Kidney epithelial cell (primary cell): Measurements from ENCODE around the gene RAD1. TPM values are rescaled to one million over a fixed set of nuclear protein-coding genes. Genes with fewer than 3 reads are reported as not detected.

Experiments used
- DNase-seq: peaks from one replicate; pipeline ENCODE4 v3.0.0-alpha.2; 2010; ENCODE audit warnings: low read depth
- H3K27me3 ChIP-seq: 2 replicates; pipeline ENCODE4 v1.6.0; 2011; ENCODE audit warnings: low read length; ENCODE audit not compliant: control insufficient read depth, insufficient read depth
- H3K36me3 ChIP-seq: 2 replicates; pipeline ENCODE4 v1.5.1; 2011; ENCODE audit warnings: low read length; ENCODE audit not compliant: control insufficient read depth, insufficient read depth
- H3K4me3 ChIP-seq: 2 replicates; pipeline ENCODE4 v1.5.1; 2011; ENCODE audit warnings: low read depth, mild to moderate bottlenecking, control low read depth, low read length
- total RNA-seq: library from RNA; depleted of rRNA; stranded (reverse); fragments of >200 nt; gene quantifications from 2 replicates; pipeline ENCODE4 v1.2.3, GENCODE V29; 2015
- TF ChIP-seq, protein P1 (sequence below): IDR thresholded peaks from 2 replicates; pipeline ENCODE4 v1.5.1; 2011; ENCODE audit warnings: mild to moderate bottlenecking, moderate library complexity, low read length, control low read depth, inconsistent platforms; ENCODE audit not compliant: insufficient read depth, poor library complexity, severe bottlenecking

The RAD1 gene
- total RNA-seq, 1 donor from 2014 or later: 17.9 TPM

DNA sequence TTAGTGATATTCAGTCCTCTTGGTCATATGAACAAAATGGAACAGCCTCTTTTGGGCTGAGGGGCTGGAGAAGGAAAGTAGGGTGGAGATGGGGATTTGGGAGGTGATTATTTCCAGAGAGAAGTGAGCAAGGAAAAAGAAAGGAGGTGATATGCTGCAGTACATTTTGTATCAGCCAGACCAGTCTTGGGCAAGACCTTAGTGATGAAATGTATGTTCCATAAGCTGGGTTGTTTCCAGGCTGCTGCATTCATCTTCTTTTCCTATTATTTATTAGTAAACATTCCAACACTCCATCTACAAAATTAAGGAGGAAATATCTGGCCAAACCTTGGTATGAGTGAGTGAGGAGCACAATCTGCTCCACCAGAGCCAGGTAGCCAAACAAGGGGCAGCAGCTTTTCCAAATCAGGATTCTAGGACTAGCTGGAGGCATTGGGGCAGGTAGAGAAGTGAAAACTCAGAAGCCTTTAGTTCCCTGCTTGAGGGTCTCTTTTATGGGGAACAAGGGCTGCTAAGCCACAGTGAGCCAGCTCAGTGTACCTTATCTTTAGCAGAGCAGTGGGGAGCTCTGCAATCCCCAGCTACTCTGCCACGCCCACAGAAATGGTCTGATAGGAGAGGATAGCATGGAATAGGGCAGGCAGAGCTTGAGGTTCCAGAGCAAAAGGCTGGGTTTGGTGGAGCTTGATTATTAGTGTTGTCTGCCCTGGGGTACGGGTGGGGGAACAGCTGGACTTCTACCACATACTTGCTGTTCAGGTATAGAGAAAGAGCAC lies 19.5 kb downstream of the RAD1 start:
- Histone ChIP-seq H3K36me3 (no peaks in the 10 kb centered on the region), H3K4me3 (no peak overlapping the region), H3K27me3 (no peaks in the 10 kb centered on the region)
- no peak for DNase-seq
- TF ChIP-seq, protein P1, sequence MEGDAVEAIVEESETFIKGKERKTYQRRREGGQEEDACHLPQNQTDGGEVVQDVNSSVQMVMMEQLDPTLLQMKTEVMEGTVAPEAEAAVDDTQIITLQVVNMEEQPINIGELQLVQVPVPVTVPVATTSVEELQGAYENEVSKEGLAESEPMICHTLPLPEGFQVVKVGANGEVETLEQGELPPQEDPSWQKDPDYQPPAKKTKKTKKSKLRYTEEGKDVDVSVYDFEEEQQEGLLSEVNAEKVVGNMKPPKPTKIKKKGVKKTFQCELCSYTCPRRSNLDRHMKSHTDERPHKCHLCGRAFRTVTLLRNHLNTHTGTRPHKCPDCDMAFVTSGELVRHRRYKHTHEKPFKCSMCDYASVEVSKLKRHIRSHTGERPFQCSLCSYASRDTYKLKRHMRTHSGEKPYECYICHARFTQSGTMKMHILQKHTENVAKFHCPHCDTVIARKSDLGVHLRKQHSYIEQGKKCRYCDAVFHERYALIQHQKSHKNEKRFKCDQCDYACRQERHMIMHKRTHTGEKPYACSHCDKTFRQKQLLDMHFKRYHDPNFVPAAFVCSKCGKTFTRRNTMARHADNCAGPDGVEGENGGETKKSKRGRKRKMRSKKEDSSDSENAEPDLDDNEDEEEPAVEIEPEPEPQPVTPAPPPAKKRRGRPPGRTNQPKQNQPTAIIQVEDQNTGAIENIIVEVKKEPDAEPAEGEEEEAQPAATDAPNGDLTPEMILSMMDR: no peak

DNA sequence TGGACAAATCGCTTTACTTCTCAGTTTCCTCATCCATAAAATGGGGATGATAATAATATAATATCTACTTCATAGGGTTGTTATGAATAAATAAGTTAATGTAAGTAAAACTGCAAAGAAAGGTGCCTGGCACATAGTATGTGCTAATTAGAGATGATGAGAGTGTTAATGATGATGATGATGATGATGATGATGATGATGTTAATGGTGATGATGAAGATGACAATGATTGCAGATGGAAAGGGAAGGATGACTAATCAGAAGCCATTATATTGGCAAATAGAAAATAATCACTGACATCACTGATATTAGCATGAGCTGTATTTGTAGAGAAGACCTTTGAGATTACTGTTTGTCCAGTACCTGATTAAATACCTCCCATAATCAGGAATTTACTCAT lies 20.6 kb downstream of the RAD1 start:
- no peaks in the 10 kb centered on the region for H3K27me3 ChIP-seq
- no peak overlapping the region for H3K4me3 ChIP-seq
- no peaks in the 10 kb centered on the region for H3K36me3 ChIP-seq
- no peak for DNase-seq
- TF ChIP-seq, protein P1: no peak

DNA sequence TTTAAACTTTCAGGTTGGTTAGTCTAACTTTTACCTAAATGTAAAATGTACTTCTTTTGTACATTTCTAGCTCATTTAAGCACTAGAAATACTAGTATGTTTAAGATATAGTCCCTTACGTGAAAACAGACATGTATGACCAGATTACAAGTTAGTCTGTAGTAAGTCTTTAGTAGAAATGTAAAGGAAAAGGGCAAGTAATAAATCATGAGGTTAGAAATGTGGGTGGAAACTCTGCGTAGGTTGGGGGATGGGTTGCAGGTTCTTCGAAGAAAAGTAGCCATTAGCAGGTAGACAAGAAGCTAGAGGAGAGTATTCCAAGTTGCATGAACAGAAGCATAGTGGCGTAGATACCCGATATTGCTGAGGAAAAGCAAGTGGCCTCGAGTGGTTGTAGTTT lies 22.9 kb downstream of the RAD1 start:
- H3K4me3 ChIP-seq: no peak overlapping the region
- TF ChIP-seq, protein P1: no peak
- no peak for DNase-seq
- no peaks in the 10 kb centered on the region for H3K36me3 ChIP-seq
- no peaks in the 10 kb centered on the region for H3K27me3 ChIP-seq

DNA sequence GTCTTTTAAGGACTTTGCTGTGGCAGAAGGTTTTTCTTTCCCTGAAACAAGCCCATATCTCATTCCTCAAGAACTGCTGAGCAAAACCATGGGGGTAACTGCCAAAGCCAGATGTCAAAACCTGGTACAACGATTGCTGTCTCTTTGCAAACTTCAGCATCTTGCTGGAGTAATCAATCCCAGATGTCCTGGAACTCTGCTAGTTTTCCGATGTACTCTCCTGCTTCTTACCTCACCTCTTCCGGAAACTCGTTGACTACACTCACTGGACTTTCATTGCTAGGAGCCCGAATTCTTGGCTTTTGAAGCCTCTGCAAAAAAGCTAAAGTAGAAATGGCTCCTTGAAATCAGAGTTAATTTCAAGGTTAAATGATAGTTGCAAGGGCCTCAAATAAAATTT lies 23.3 kb downstream of the RAD1 start:
- Histone ChIP-seq H3K4me3 (no peak overlapping the region), H3K27me3 (no peaks in the 10 kb centered on the region), H3K36me3 (no peaks in the 10 kb centered on the region)
- TF ChIP-seq, protein P1: no peak
- DNase-seq: no peak

DNA sequence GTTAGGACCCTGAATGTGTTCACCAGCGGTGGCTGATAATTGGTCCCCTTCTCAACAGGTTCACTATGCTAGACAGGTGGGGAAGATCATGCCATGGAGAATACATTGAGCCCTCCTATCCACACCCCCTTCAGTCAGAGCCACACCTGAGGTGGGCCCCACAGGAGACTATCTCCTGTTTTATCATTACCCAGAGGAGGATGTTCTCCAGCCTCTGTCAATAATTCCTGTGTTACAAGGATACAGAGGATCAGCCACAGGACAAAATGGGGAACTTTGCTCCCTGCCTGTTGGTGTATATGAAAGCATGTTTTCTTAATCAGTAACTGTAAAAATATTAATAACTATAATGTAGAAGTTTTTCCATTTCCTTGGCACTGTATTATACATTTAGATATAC lies 25.9 kb downstream of the RAD1 start:
- no peak for DNase-seq
- Histone ChIP-seq H3K27me3 (no peaks in the 10 kb centered on the region), H3K4me3 (no peak overlapping the region), H3K36me3 (no peaks in the 10 kb centered on the region)
- TF ChIP-seq, protein P1: no peak
